Mammary epithelial cell (primary cell): ENCODE measurements around the gene NPY.

Experiments used
- CTCF ChIP-seq, 2 donors: IDR thresholded peaks in 1 of 2; conservative IDR thresholded peaks in 1 of 2; 2 replicates each; pipeline ENCODE4 v1.5.1; 2011 to 2012; ENCODE audit warnings: inconsistent platforms in 2 of 2, low read length in 2 of 2, mild to moderate bottlenecking in 2 of 2, control low read depth in 1 of 2, low read depth in 1 of 2; ENCODE audit not compliant: insufficient read depth in 1 of 2; ENCODE audit errors: extremely low read depth in 1 of 2
- EZH2 ChIP-seq: IDR thresholded peaks from 2 replicates; pipeline ENCODE4 v1.6.1; 2012; ENCODE audit warnings: low read length, inconsistent platforms, borderline replicate concordance

GRCh38 chr7:24284699-24285506, 913 bp downstream of the NPY start:
- TF ChIP-seq CTCF (conservative IDR thresholded peaks at IDR 0.05 in 1 of 2, IDR thresholded peaks at IDR 0.05 in 1 of 2; ENCODE audit: extremely low read depth in 1 of 2, insufficient read depth in 1 of 2, low read depth in 1 of 2, low read length in 2 of 2) (no peak), EZH2 (peak; percentile 91)
